ENCODE data around the gene CELA3A.

The CELA3A gene

DNA sequence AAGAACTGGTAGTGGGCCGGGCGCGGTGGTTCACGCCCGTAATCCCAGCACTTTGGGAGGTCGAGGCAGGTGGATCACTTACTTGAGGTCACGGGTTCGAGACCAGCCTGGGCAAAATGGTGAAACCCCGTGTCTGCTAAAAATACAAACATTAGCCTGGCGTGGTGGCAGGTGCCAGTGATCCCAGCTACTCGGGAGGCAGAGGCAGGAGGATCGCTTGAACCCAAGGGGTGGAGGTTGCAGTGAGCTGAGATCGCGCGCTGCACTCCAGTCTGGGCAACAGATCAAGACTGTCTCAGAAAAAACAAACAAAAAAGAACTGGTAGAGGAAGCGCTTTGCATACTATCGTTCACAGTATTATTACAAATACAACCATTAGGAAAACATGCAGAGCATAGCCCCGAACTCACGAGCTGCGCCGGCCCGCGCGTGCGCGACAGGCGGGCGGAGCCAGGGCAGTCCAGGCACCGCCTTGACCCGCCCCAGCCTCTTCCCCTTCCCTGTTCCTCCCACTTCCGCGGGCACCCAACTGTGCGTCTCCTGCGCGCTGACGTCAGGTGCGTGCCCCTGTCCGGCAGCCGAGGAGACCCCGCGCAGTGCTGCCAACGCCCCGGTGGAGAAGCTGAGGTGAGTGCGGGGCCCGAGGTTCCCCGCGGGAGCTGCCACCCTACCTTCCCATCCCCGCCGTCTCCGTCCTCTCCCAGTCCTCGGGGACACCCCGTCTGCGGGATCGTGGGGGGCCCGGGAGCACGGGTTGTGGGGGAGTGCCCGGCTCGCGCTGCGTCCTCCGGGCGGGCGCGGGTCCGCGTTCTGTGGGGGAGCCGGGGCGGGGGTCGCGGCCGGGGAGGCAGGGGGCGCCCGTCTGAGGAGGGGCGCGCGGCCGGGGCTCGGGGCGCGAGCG is 50.9 kb downstream of the CELA3A start, which contains the start of gene CDC42:
CDC42 (plus strand) TSS at position 595 of the 902 bp plus-strand sequence. CDS start 25,770 bp downstream, outside the sequence.
- peak; percentile 91 to 92 for DNase-seq

DNA sequence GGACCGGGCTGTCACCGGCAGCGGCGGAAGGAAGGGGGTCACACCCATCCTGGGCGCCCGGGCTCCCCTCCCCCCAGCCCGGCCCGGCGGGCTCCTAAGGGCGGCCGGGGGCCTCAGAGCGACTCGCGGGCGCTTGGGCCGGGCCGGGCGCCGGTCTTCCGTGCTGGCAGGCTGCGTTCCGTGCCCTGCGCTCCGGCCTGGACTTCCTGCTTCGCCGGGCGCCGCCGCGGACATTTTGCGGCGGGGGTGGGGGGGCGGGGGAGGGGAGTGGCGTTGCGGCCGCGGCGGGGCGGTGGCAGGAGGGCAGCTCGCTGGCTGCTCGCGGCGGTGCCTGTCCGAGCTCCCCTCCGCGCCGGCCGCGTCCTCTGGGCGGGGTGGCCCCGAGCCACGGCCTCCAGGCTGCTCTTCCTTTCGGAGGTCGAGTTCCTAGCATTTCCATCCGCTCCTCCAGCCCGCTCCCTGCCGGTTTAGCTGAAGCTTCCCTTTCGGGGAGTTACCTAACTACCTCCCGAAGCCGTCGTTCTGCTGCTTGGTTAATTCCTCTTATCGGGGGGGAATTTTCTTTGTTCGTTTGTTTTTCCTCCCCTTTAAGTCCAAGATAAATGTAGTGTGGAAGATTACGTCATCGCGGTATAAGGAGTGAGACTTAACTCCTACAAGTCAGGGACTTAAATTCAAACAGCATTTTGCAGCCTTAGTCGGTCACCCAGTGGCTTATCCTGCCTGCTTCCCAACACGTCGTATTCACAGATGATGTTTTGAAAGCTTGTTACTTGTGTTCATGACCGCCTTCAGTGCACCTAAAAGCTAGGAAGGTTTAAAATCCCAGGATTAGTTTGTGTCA is 51.8 kb downstream of the CELA3A start:
- peak; percentile 20 to 36 for DNase-seq

DNA sequence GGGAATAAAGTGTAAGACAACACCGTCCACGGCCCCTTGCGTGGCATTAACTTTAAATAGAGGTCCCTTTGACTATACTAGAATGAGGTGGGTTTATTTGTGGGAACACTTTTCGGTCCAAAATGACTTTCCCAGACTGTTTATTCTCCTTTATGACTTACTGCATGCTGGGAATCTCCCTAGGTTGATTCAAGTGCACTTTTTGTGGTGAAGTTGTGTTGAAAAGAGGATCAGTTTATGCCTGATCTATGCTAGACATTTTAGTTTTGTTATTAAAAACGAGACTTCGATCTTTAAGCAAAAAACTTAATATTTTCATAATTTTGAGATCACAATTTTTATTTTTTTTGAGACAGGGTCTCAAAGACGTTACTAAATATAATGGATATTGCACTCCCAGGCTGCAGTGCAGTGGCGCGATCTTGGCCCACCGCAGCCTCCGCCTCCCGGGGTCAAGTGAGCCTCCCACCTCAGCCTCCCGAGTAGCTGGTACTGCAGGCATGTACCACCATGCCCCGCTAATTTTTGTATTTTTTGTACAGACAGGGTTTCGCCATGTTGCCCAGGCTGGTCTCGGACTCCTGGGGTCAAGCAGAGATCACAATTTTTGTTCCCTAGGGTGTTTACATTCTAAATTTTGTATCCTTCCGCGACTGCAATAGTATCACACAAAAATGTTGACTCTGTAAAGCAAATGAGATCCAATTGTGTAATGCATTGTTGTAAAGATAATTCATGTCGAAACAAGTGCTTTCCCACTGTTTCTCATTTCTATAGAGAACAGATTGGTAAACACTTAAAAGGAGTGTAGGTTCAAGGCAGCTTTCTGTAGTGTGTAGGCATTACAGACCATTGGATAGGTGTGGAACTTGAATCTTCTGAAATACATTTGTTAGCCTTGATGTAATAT is 52.7 kb downstream of the CELA3A start:
- no peak for DNase-seq

DNA sequence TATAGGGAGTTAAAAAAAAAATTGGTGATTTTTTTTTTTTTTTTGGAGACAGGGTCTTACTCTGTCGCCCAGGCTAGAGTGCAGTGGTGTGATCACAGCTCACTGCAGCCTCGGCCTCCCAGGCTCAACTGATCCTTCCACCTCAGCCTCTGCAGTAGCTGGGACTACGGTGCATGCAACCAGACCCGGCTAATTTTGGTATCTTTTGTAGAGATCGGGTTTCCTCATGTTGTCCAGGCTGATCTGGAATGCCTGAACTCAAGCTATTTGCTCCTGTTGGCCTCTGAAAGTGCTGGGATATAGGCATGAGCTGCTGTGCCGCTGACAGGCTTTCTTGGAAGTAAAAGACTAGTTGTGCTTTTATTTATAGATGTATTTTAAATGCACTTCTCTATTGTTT is 54.0 kb downstream of the CELA3A start:
- no peak for DNase-seq

DNA sequence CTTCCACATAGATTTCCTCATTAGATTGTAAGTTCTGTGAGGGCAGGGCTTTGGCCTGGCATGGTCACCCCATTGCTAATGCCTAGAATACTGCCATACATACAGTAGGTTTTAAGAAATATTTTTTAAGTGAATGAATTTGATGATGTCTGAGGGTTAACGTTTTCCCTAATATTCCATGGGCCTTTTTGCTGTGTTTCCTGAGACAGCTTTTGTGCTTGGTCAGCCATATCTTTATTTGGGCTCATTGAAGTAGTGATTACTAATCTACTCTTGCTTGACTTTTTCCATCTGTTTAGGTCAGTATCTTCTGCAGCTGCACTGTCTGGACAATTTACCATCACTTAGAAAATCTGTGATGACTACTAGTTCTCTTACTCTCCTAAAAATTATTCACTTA is 54.6 kb downstream of the CELA3A start:
- DNase-seq = no peak

DNA sequence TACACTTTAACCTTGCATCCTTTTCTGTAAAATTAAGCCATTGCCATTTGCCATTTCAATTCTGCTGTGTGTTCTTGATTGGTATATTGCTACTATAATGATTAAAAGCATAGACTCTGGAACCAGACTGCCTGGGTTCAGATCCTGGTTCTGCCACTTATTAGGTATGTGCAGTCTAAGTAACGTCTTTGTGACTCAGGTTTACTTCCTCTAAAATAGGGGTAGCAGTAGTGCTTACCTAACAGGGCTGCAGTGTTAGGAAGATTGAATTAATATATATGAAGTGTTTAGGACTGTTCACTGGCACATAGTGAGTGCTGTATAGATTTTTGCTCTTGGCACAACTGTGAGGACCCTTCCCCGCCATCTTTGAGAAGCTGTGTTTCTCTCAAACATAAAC is 55.5 kb downstream of the CELA3A start:
- DNase-seq = no peak

DNA sequence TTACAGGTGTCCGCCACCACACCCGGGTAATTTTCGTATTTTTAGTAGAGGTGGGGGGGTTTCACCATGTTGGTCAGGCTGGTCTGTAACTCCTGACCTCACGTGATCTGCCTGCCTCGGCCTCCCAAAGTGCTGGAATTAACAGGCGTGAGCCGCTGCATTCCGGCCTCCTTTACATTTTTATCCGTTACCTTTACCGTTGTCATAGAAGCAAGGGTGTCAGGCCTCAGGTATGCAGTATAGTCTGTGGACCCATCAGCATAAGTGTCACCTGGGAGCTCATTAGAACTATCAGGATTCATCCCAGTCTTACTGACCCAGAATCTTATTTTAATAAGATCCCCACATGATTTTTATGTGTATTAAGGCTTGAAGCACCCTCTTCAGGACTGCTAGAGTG is 56.4 kb downstream of the CELA3A start:
- DNase-seq = no peak
